ENCODE data around the gene BRAF.
"Not testable (repeated sequence)": the region's sequence is repeated elsewhere in the genome, so short reads cannot be mapped to it uniquely, and the experiment has no call there.

Gene BRAF

GRCh38 chr7:140683657-140684056 is 241.1 kb downstream of the BRAF start:
- DNase-seq (ENCODE audit: low read depth) = no peak
- no peak overlapping the region for H3K4me3 ChIP-seq (ENCODE audit: control insufficient read depth, low read depth, low read length)
- TF ChIP-seq CTCF (conservative IDR thresholded peaks at IDR 0.05; ENCODE audit: control insufficient read depth, insufficient read depth, low read depth, low read length) = no peak

GRCh38 chr7:140681766-140682165 is 243.0 kb downstream of the BRAF start:
- no peak for DNase-seq (ENCODE audit: low read depth)
- TF ChIP-seq CTCF (conservative IDR thresholded peaks at IDR 0.05; ENCODE audit: control insufficient read depth, insufficient read depth, low read depth, low read length) = no peak
- H3K4me3 ChIP-seq (ENCODE audit: control insufficient read depth, low read depth, low read length) = no peak overlapping the region

- no peak for TF ChIP-seq CTCF (conservative IDR thresholded peaks at IDR 0.05; ENCODE audit: control insufficient read depth, insufficient read depth, low read depth, low read length)
- H3K4me3 ChIP-seq (ENCODE audit: control insufficient read depth, low read depth, low read length) = no peak overlapping the region
- DNase-seq (ENCODE audit: low read depth) = no peak
Observed at GRCh38 chr7:140680886-140681285, 243.8 kb downstream of the BRAF start.

- no peak overlapping the region for H3K4me3 ChIP-seq (ENCODE audit: control insufficient read depth, low read depth, low read length)
- DNase-seq (ENCODE audit: low read depth) = no peak
- TF ChIP-seq CTCF (conservative IDR thresholded peaks at IDR 0.05; ENCODE audit: control insufficient read depth, insufficient read depth, low read depth, low read length) = no peak
Observed at GRCh38 chr7:140679186-140679585, 245.5 kb downstream of the BRAF start.

- H3K4me3 ChIP-seq (ENCODE audit: control insufficient read depth, low read depth, low read length) = no peak overlapping the region
- TF ChIP-seq CTCF (conservative IDR thresholded peaks at IDR 0.05; ENCODE audit: control insufficient read depth, insufficient read depth, low read depth, low read length) = no peak
- DNase-seq (ENCODE audit: low read depth) = no peak
Observed at GRCh38 chr7:140678816-140679130, 246.0 kb downstream of the BRAF start.

GRCh38 chr7:140678081-140678815 is 246.5 kb downstream of the BRAF start:
- H3K4me3 ChIP-seq (ENCODE audit: control insufficient read depth, low read depth, low read length) = no peak overlapping the region
- no peak for DNase-seq (ENCODE audit: low read depth)
- no peak for TF ChIP-seq CTCF (conservative IDR thresholded peaks at IDR 0.05; ENCODE audit: control insufficient read depth, insufficient read depth, low read depth, low read length)

GRCh38 chr7:140677496-140677895 is 247.2 kb downstream of the BRAF start:
- no peak overlapping the region for H3K4me3 ChIP-seq (ENCODE audit: control insufficient read depth, low read depth, low read length)
- DNase-seq (ENCODE audit: low read depth) = no peak
- TF ChIP-seq CTCF (conservative IDR thresholded peaks at IDR 0.05; ENCODE audit: control insufficient read depth, insufficient read depth, low read depth, low read length) = no peak

GRCh38 chr7:140676956-140677355 is 247.8 kb downstream of the BRAF start:
- not testable (repeated sequence) for H3K4me3 ChIP-seq (ENCODE audit: control insufficient read depth, low read depth, low read length); DNase-seq (ENCODE audit: low read depth)
